ENCODE data around the gene HIVEP3.

Gene HIVEP3

GRCh38 chr1:41939194-41939593 is 20.5 kb upstream of the HIVEP3 start:
- Histone ChIP-seq H3K9ac (no peak overlapping the region), H3K9me3 (ENCODE audit: control insufficient read depth, low read length) (no peaks in the 10 kb centered on the region), H3K79me2 (no peaks in the 10 kb centered on the region), H3K4me3 (ENCODE audit: low read depth, low read length) (no peak overlapping the region), H2AFZ (no peak overlapping the region), H3K27ac (no peak overlapping the region), H3K27me3 (ENCODE audit: control insufficient read depth, insufficient read depth, low read length) (no peaks in the 10 kb centered on the region), H3K36me3 (ENCODE audit: control insufficient read depth, insufficient read depth, low read length) (peaks cover 2% of the 10 kb centered on the region), H3K4me2 (ENCODE audit: low read length) (no peak overlapping the region), H3K4me1 (no peaks in the 10 kb centered on the region)
- TF ChIP-seq CTCF (IDR thresholded peaks at IDR 0.05), result no peak

GRCh38 chr1:41936107-41936506 is 17.4 kb upstream of the HIVEP3 start:
- no peaks in the 10 kb centered on the region for H3K9me3 ChIP-seq (ENCODE audit: control insufficient read depth, low read length)
- H3K27me3 ChIP-seq (ENCODE audit: control insufficient read depth, insufficient read depth, low read length), result no peaks in the 10 kb centered on the region
- H3K4me2 ChIP-seq (ENCODE audit: low read length), result no peak overlapping the region
- no peak overlapping the region for H3K4me3 ChIP-seq (ENCODE audit: low read depth, low read length)
- no peak for TF ChIP-seq CTCF (IDR thresholded peaks at IDR 0.05)
- no peaks in the 10 kb centered on the region for H3K4me1 ChIP-seq
- no peaks in the 10 kb centered on the region for H3K36me3 ChIP-seq (ENCODE audit: control insufficient read depth, insufficient read depth, low read length)
- no peak overlapping the region for H2AFZ ChIP-seq
- no peak overlapping the region for H3K27ac ChIP-seq
- no peak overlapping the region for H3K9ac ChIP-seq
- H3K79me2 ChIP-seq, result no peaks in the 10 kb centered on the region

- Histone ChIP-seq H2AFZ (no peak overlapping the region), H3K9ac (no peak overlapping the region), H3K4me2 (ENCODE audit: low read length) (no peak overlapping the region), H3K4me1 (no peaks in the 10 kb centered on the region), H3K4me3 (ENCODE audit: low read depth, low read length) (no peak overlapping the region), H3K27ac (no peak overlapping the region), H3K27me3 (ENCODE audit: control insufficient read depth, insufficient read depth, low read length) (no peaks in the 10 kb centered on the region), H3K79me2 (no peaks in the 10 kb centered on the region), H3K9me3 (ENCODE audit: control insufficient read depth, low read length) (no peaks in the 10 kb centered on the region), H3K36me3 (ENCODE audit: control insufficient read depth, insufficient read depth, low read length) (no peaks in the 10 kb centered on the region)
- TF ChIP-seq CTCF (IDR thresholded peaks at IDR 0.05), result no peak
Measured at GRCh38 chr1:41935226-41935625, 16.5 kb upstream of the HIVEP3 start.

- Histone ChIP-seq H3K27me3 (ENCODE audit: control insufficient read depth, insufficient read depth, low read length) (no peaks in the 10 kb centered on the region), H3K79me2 (no peaks in the 10 kb centered on the region), H3K27ac (no peak overlapping the region), H3K4me1 (no peaks in the 10 kb centered on the region), H2AFZ (no peak overlapping the region), H3K4me3 (ENCODE audit: low read depth, low read length) (no peak overlapping the region), H3K36me3 (ENCODE audit: control insufficient read depth, insufficient read depth, low read length) (no peaks in the 10 kb centered on the region), H3K4me2 (ENCODE audit: low read length) (no peak overlapping the region), H3K9me3 (ENCODE audit: control insufficient read depth, low read length) (no peaks in the 10 kb centered on the region), H3K9ac (no peak overlapping the region)
- TF ChIP-seq CTCF (IDR thresholded peaks at IDR 0.05), result no peak
Measured at GRCh38 chr1:41933106-41933505, 14.4 kb upstream of the HIVEP3 start.

- Histone ChIP-seq H3K36me3 (ENCODE audit: control insufficient read depth, insufficient read depth, low read length) (no peaks in the 10 kb centered on the region), H3K4me1 (no peaks in the 10 kb centered on the region), H3K27me3 (ENCODE audit: control insufficient read depth, insufficient read depth, low read length) (no peaks in the 10 kb centered on the region), H3K9ac (no peak overlapping the region), H3K27ac (no peak overlapping the region), H2AFZ (no peak overlapping the region), H3K4me2 (ENCODE audit: low read length) (no peak overlapping the region), H3K9me3 (ENCODE audit: control insufficient read depth, low read length) (no peaks in the 10 kb centered on the region), H3K79me2 (no peaks in the 10 kb centered on the region), H3K4me3 (ENCODE audit: low read depth, low read length) (no peak overlapping the region)
- TF ChIP-seq CTCF (IDR thresholded peaks at IDR 0.05), result no peak
Measured at GRCh38 chr1:41931578-41931977, 12.9 kb upstream of the HIVEP3 start.

Measured in parathyroid adenoma (tissue), 2 donors.